Upper lobe of left lung (tissue), 6 donors: ENCODE measurements around the gene EIF4EBP2. TPM values are rescaled to one million over a fixed set of nuclear protein-coding genes. Genes with fewer than 3 reads are reported as not detected.

ENCODE experiments used
- ATAC-seq, 2 donors: fragments of 200-7000 bp; cut with Tn5 transposase; one replicate each; pipeline ENCODE4 v1.9.1; 2022; ENCODE audit warnings: mild to moderate bottlenecking in 2 of 2, moderate library complexity in 2 of 2; ENCODE audit not compliant: low FRiP score in 2 of 2
- DNase-seq, 2 donors: peaks; one replicate each; pipeline ENCODE4 v3.0.0-alpha.2; 2019 to 2020
- H3K27ac ChIP-seq, 4 donors: fragments of 200-600 bp; sonication (generic); one replicate each; pipeline ENCODE4 v1.5.1; 2016 to 2019
- H3K27me3 ChIP-seq, 4 donors: fragments of 200-600 bp; sonication (generic); one replicate each; pipeline ENCODE4 v1.5.1; 2017 to 2019
- H3K36me3 ChIP-seq, 4 donors: fragments of 200-600 bp; sonication (generic); one replicate each; pipeline ENCODE4 v1.5.1; 2016 to 2019
- H3K4me1 ChIP-seq, 4 donors: fragments of 200-600 bp; sonication (generic); one replicate each; pipeline ENCODE4 v1.5.1; 2018 to 2019
- H3K4me3 ChIP-seq, 4 donors: fragments of 200-600 bp; sonication (generic); one replicate each; pipeline ENCODE4 v1.5.1; 2017 to 2019; ENCODE audit warnings: mild to moderate bottlenecking in 2 of 4, moderate library complexity in 1 of 4
- H3K9me3 ChIP-seq, 4 donors: fragments of 200-600 bp; sonication (generic); one replicate each; pipeline ENCODE4 v1.5.1; 2018 to 2019
- CTCF ChIP-seq, 6 experiments: fragments of 450-650 bp in 4 of 6; fragments of 200-600 bp in 2 of 6; sonication (generic) in 2 of 6; IDR thresholded peaks; one replicate each; pipeline ENCODE4 v1.5.1; 2016 to 2019; ENCODE audit warnings: antibody characterized with exemption in 6 of 6
- EP300 ChIP-seq, 4 donors: sonication (generic); formaldehyde crosslinking; IDR thresholded peaks; one replicate each; pipeline ENCODE4 v1.5.1; 2017; ENCODE audit warnings: antibody characterized with exemption in 4 of 4, control low read depth in 2 of 4
- POLR2A ChIP-seq, 4 donors: fragments of 450-650 bp; IDR thresholded peaks; one replicate each; pipeline ENCODE4 v1.5.1; 2016 to 2017; ENCODE audit warnings: antibody characterized with exemption in 4 of 4, mild to moderate bottlenecking in 2 of 4
- POLR2AphosphoS5 ChIP-seq, 2 donors: sonication (generic); formaldehyde crosslinking; IDR thresholded peaks; one replicate each; pipeline ENCODE4 v1.5.1; 2017; ENCODE audit warnings: antibody characterized with exemption in 2 of 2
- WGBS, 2 donors: methylation state at CpG; one replicate each; pipeline ENCODE4 v1.1.5; 2017 to 2018; 5-methylcytosine and 5-hydroxymethylcytosine counted together
- total RNA-seq, 6 donors: library from RNA; depleted of rRNA in 4 of 6; stranded (reverse); fragments of >200 nt in 4 of 6; gene quantifications; one replicate each; pipeline versions ENCODE4 v1.1.0 to v1.2.1, GENCODE V29; 2016 to 2021
- donor health status: DM: no; HTN: no; CAD: no; lungs with moderate emphysema.
- donor health status: DM: no; HTN: yes; CAD: no; lungs with severe emphysema.

EIF4EBP2 gene
- total RNA-seq, 6 donors from 2014 or later: 36.3 to 85.1 (median 58.9) TPM

- Histone ChIP-seq H3K27me3 (peaks cover 0 to 25% (median 12%) of the 10 kb centered on the region in 4 donors), H3K4me3 (no peak overlapping the region), H3K4me1 (peaks cover 14 to 27% (median 15%) of the 10 kb centered on the region in 4 donors), H3K27ac (no peak overlapping the region), H3K9me3 (no peaks in the 10 kb centered on the region), H3K36me3 (no peaks in the 10 kb centered on the region)
- TF ChIP-seq POLR2AphosphoS5 (IDR thresholded peaks at IDR 0.05) (no peak), EP300 (IDR thresholded peaks at IDR 0.05) (no peak), POLR2A (IDR thresholded peaks at IDR 0.05) (no peak), CTCF (IDR thresholded peaks at IDR 0.05) (no peak)
- ATAC-seq (no peak), DNase-seq (no peak)
- 70 to 78% methylated on average over 4 to 6 of the region's 6 CpGs for WGBS, 2 donors
These were observed 38.5 kb downstream of the EIF4EBP2 start for GRCh38 chr10:70442332-70442988.

- H3K4me1 ChIP-seq: peaks cover 14 to 27% (median 15%) of the 10 kb centered on the region in 4 donors
- H3K27ac ChIP-seq: no peak overlapping the region
- no peak for ATAC-seq
- no peak overlapping the region for H3K4me3 ChIP-seq
- WGBS, 2 donors: 93 to 100% methylated on average over 4 of the region's 4 CpGs
- H3K27me3 ChIP-seq: peaks cover 0 to 19% (median 12%) of the 10 kb centered on the region in 4 donors
- TF ChIP-seq CTCF (IDR thresholded peaks at IDR 0.05) (no peak), POLR2A (IDR thresholded peaks at IDR 0.05) (no peak), POLR2AphosphoS5 (IDR thresholded peaks at IDR 0.05) (no peak), EP300 (IDR thresholded peaks at IDR 0.05) (no peak)
- no peaks in the 10 kb centered on the region for H3K36me3 ChIP-seq
- no peaks in the 10 kb centered on the region for H3K9me3 ChIP-seq
- no peak for DNase-seq
These were observed 40.8 kb downstream of the EIF4EBP2 start for GRCh38 chr10:70444744-70445143.

GRCh38 chr10:70445718-70446657 lies 42.0 kb downstream of the EIF4EBP2 start:
- TF ChIP-seq POLR2AphosphoS5 (IDR thresholded peaks at IDR 0.05) (peak in 1 of 2 donors; percentile 21), CTCF (IDR thresholded peaks at IDR 0.05) (no peak)
- Histone ChIP-seq H3K36me3 (no peaks in the 10 kb centered on the region), H3K27ac (peak overlapping the region in 1 of 4 donors; percentile 3), H3K4me1 (peaks cover 6 to 15% (median 7%) of the 10 kb centered on the region in 4 donors), H3K27me3 (peaks cover 0 to 7% (median 3%) of the 10 kb centered on the region in 4 donors), H3K4me3 (no peak overlapping the region), H3K9me3 (no peaks in the 10 kb centered on the region)
- 64 to 68% methylated on average over 8 of the region's 8 CpGs for WGBS, 2 donors
- ATAC-seq (no peak), DNase-seq (no peak)

GRCh38 chr10:70448236-70448635 lies 44.3 kb downstream of the EIF4EBP2 start:
- H3K9me3 ChIP-seq: no peaks in the 10 kb centered on the region
- H3K36me3 ChIP-seq: no peaks in the 10 kb centered on the region
- H3K27ac ChIP-seq: no peak overlapping the region
- TF ChIP-seq POLR2A (IDR thresholded peaks at IDR 0.05) (no peak), EP300 (IDR thresholded peaks at IDR 0.05) (no peak), CTCF (IDR thresholded peaks at IDR 0.05) (no peak), POLR2AphosphoS5 (IDR thresholded peaks at IDR 0.05) (no peak)
- whole genome bisulfite sequencing, 2 donors: 87 to 89% methylated on average over 2 of the region's 2 CpGs
- ATAC-seq: no peak
- no peaks in the 10 kb centered on the region for H3K27me3 ChIP-seq
- no peak overlapping the region for H3K4me3 ChIP-seq
- H3K4me1 ChIP-seq: no peaks in the 10 kb centered on the region
- no peak for DNase-seq
